K562 (cell line): Measurements from ENCODE around the gene MBD2. TPM values are rescaled to one million over a fixed set of nuclear protein-coding genes. Genes with fewer than 3 reads are reported as not detected.

Experiments used
- ATAC-seq: fragments of 200-7000 bp; cut with Tn5 transposase; 3 replicates; pipeline ENCODE4 v1.9.1; 2020; ENCODE audit warnings: moderate library complexity
- Bru-seq: library from RNA; stranded (reverse); fragments of 400-500 nt; gene quantifications from one replicate; lab custom pipeline; 2021; lab: Mats Ljungman, UMichigan
- BruChase-seq, 2 experiments: library from RNA; stranded (reverse); fragments of 400-500 nt; gene quantifications; one replicate each; lab custom pipeline; 2021; lab: Mats Ljungman, UMichigan
- BruUV-seq: library from RNA; stranded (reverse); fragments of 400-500 nt; replicated peaks from 2 replicates; lab custom pipeline; 2021; lab: Mats Ljungman, UMichigan
- CTCF ChIA-PET: fragments of 300-600 bp; formaldehyde crosslinking; extraction: SDS; loops from one replicate; lab custom pipeline; 2021; ENCODE audit warnings: low intra/inter-chr PET ratio; lab: Yijun Ruan, JAX
- POLR2A ChIA-PET: fragments of 300-600, 350-650 bp; sonication (Branson Sonifier 250); formaldehyde crosslinking; extraction: SDS; loops from one replicate; lab custom pipeline; 2021; ENCODE audit warnings: antibody characterized with exemption, inconsistent platforms; lab: Yijun Ruan, JAX
- DNase-seq, 4 experiments: peaks; one replicate each; pipeline versions ENCODE4 v3.0.0 to v3.0.0-alpha.2; 2011 to 2018; ENCODE audit warnings: low spot score in 3 of 4, mixed read lengths in 3 of 4; ENCODE audit errors: extremely low read depth in 1 of 4
- FAIRE-seq: peaks from 2 replicates; lab custom pipeline; 2011; peaks lifted over from hg19 to GRCh38; lab: Jason Lieb, UNC
- H2AFZ ChIP-seq: 2 replicates; pipeline ENCODE4 v1.6.0; 2011; ENCODE audit warnings: low read depth, low read length, control low read depth, inconsistent platforms
- H3K27ac ChIP-seq: fragments of 200-600 bp; 3 replicates; pipeline ENCODE4 v1.8.0; 2011; ENCODE audit warnings: low read depth, mild to moderate bottlenecking, control low read depth, inconsistent platforms, low read length, moderate library complexity, mixed read lengths; ENCODE audit errors: extremely low read depth
- H3K27me3 ChIP-seq, 2 experiments: fragments of 300-600 bp in 1 of 2; 2 replicates in 1 of 2; 3 replicates in 1 of 2; pipeline versions ENCODE4 v1.6.0 to v1.8.0; 2011; ENCODE audit warnings: inconsistent platforms in 2 of 2, low read length in 2 of 2, mild to moderate bottlenecking in 1 of 2, mixed read lengths in 1 of 2, moderate library complexity in 1 of 2; ENCODE audit not compliant: control insufficient read depth in 2 of 2, insufficient read depth in 2 of 2
- H3K36me3 ChIP-seq: fragments of 300-600 bp; 3 replicates; pipeline ENCODE4 v1.8.0; 2011; ENCODE audit warnings: mild to moderate bottlenecking, low read length, inconsistent platforms; ENCODE audit not compliant: control insufficient read depth, insufficient read depth
- H3K4me1 ChIP-seq, 2 experiments: fragments of 200-600 bp in 1 of 2; replicated peaks in 1 of 2; 2 replicates in 1 of 2; 3 replicates in 1 of 2; pipeline versions ENCODE4 v1.5.1 to v1.8.0; 2011; ENCODE audit warnings: inconsistent platforms in 2 of 2, low read length in 2 of 2, mild to moderate bottlenecking in 1 of 2, mixed read lengths in 1 of 2, moderate library complexity in 1 of 2; ENCODE audit not compliant: control insufficient read depth in 2 of 2, insufficient read depth in 2 of 2
- H3K4me2 ChIP-seq: 2 replicates; pipeline ENCODE4 v1.6.1; 2011; ENCODE audit warnings: low read length, control low read depth, inconsistent platforms, mixed read lengths; ENCODE audit not compliant: insufficient read depth
- H3K4me3 ChIP-seq: fragments of 200-600 bp; sonication (generic), shearing (Covaris generic); 2 replicates; pipeline ENCODE4 v1.5.1; 2016; ENCODE audit warnings: control low read depth, inconsistent platforms
- H3K79me2 ChIP-seq: fragments of 200-600 bp; 3 replicates; pipeline ENCODE4 v1.8.0; 2011; ENCODE audit warnings: low read length, inconsistent platforms; ENCODE audit not compliant: control insufficient read depth, insufficient read depth
- H3K9ac ChIP-seq, 2 experiments: 2 replicates each; pipeline versions ENCODE4 v1.6.0 to v1.6.1; 2011; ENCODE audit warnings: low read depth in 2 of 2, low read length in 2 of 2, control low read depth in 1 of 2, inconsistent platforms in 1 of 2, mild to moderate bottlenecking in 1 of 2, mixed read lengths in 1 of 2; ENCODE audit not compliant: insufficient read depth in 1 of 2
- H3K9me1 ChIP-seq: one replicate; pipeline ENCODE4 v1.6.0; 2011; ENCODE audit warnings: inconsistent platforms, mild to moderate bottlenecking, low read length, moderate library complexity; ENCODE audit not compliant: control insufficient read depth, insufficient read depth
- H3K9me3 ChIP-seq: replicated peaks from 2 replicates; pipeline ENCODE4 v1.5.1; 2011; ENCODE audit warnings: low read depth, low read length, inconsistent platforms; ENCODE audit not compliant: control insufficient read depth, insufficient read depth
- H4K20me1 ChIP-seq: replicated peaks from 2 replicates; pipeline ENCODE4 v1.6.1; 2011; ENCODE audit warnings: low read length, inconsistent platforms, mixed read lengths; ENCODE audit not compliant: control insufficient read depth, insufficient read depth
- CREM ChIP-seq: IDR thresholded peaks from 2 replicates; pipeline ENCODE4 v1.6.1; 2014; ENCODE audit warnings: antibody characterized with exemption, low read depth
- CXXC5 ChIP-seq: fragments of 250-450 bp; sonication (Bioruptor Pico); IDR thresholded peaks from 2 replicates; pipeline ENCODE4 v1.8.0; 2022; ENCODE audit warnings: inconsistent platforms, mild to moderate bottlenecking, moderate library complexity
- ETS2 ChIP-seq: IDR thresholded peaks from 2 replicates; pipeline ENCODE4 v1.6.1; 2016; ENCODE audit warnings: borderline replicate concordance, missing genetic modification characterization, mild to moderate bottlenecking, moderate library complexity, missing compliant biosample characterization; ENCODE audit not compliant: poor library complexity, severe bottlenecking
- KDM4B ChIP-seq, 2 experiments: fragments of 450-650 bp in 1 of 2; sonication (generic) in 1 of 2; IDR thresholded peaks; 2 replicates each; pipeline ENCODE4 v1.6.1; 2016 to 2017; ENCODE audit warnings: borderline replicate concordance in 2 of 2, antibody characterized with exemption in 1 of 2, low read depth in 1 of 2, mild to moderate bottlenecking in 1 of 2
- MBD1 ChIP-seq: fragments of 250-450 bp; sonication (Bioruptor Pico); IDR thresholded peaks from 2 replicates; pipeline ENCODE4 v1.8.0; 2022; ENCODE audit warnings: inconsistent platforms
- RBM14 ChIP-seq: fragments of 200-400 bp; formaldehyde crosslinking; IDR thresholded peaks from 2 replicates; pipeline ENCODE4 v1.6.1; 2018; ENCODE audit warnings: low read depth, mild to moderate bottlenecking, low read length, moderate library complexity, borderline replicate concordance; ENCODE audit not compliant: insufficient read depth
- RCOR1 ChIP-seq, 2 experiments: IDR thresholded peaks; 2 replicates each; pipeline ENCODE4 v1.6.1; 2012; ENCODE audit warnings: low read depth in 2 of 2, low read length in 2 of 2, borderline replicate concordance in 1 of 2, improper control_type of control experiment in 1 of 2
- YY1 ChIP-seq, 3 experiments: IDR thresholded peaks; 2 replicates each; pipeline ENCODE4 v1.6.1; 2011; ENCODE audit warnings: low read length in 2 of 3, mild to moderate bottlenecking in 2 of 3, moderate library complexity in 2 of 3, borderline replicate concordance in 1 of 3, control low read depth in 1 of 3, low read depth in 1 of 3; ENCODE audit not compliant: insufficient read depth in 3 of 3, insufficient replicate concordance in 2 of 3, control insufficient read depth in 1 of 3, insufficient read length in 1 of 3; ENCODE audit errors: extremely low read depth in 1 of 3
- WGBS: fragments of 100-300 bp; shearing (Covaris generic); methylation state at CpG from one replicate; pipeline ENCODE4 v1.1.6; 2016; ENCODE audit warnings: low coverage, mixed read lengths; ENCODE audit not compliant: insufficient coverage; ENCODE audit errors: missing lambda C conversion rate; 5-methylcytosine and 5-hydroxymethylcytosine counted together
- in situ Hi-C: fragments of 300-500 bp; cut with MboI; formaldehyde crosslinking; loops from 4 replicates; pipeline ENCODE4 v1.15.0; 2018; ENCODE audit warnings: inconsistent platforms, mixed read lengths
- intact Hi-C: fragments of 100-400 bp; cut with micrococcal nuclease; formaldehyde crosslinking; loops from 2 replicates; pipeline ENCODE4 v1.14.2; 2022
- long read RNA-seq, 3 experiments: library from polyadenylated mRNA in 2 of 3; library from RNA in 1 of 3; unstranded in 2 of 3; stranded (forward) in 1 of 3; transcript quantifications; one replicate each; pipeline ENCODE4 v2.0.0, GENCODE V29; 2019 to 2022
- polyA minus RNA-seq, 3 experiments: library from RNA; depleted of rRNA, polyadenylated mRNA; stranded (reverse); fragments of >200 nt; gene quantifications; 2 replicates each; pipeline ENCODE4 v1.2.3, GENCODE V29; 2011
- polyA plus RNA-seq, 8 experiments: library from polyadenylated mRNA; depleted of rRNA in 4 of 8; stranded (reverse) in 5 of 8; unstranded in 3 of 8; fragments of >200 nt; fragmentation: Nextera tagmentation in 2 of 8; fragmentation: Illumina TruSeq in 1 of 8; extraction: Ambion mirVana in 2 of 8; extraction: Trizol in 1 of 8; gene quantifications; 2 replicates each; pipeline versions ENCODE4 v1.2.1 to v1.2.3, GENCODE V29; 2011 to 2014; ENCODE audit warnings: inconsistent platforms in 1 of 8, missing spikeins in 1 of 8
- total RNA-seq, 7 experiments: library from RNA; depleted of rRNA in 6 of 7; stranded (reverse); fragments of >200 nt in 6 of 7; fragmentation: Illumina TruSeq in 2 of 7; extraction: Trizol in 2 of 7; gene quantifications; 2 replicates each; pipeline versions ENCODE4 v1.2.1 to v1.2.3, GENCODE V29; 2011 to 2021; ENCODE audit warnings: low replicate concordance in 1 of 7
- TF ChIP-seq, protein P1 (sequence below): fragments of 450-650 bp; conservative IDR thresholded peaks from 2 replicates; pipeline ENCODE4 v1.6.1; 2016; ENCODE audit warnings: missing genetic modification characterization, low read depth, mild to moderate bottlenecking, missing compliant biosample characterization, moderate library complexity

MBD2 gene, protein sequence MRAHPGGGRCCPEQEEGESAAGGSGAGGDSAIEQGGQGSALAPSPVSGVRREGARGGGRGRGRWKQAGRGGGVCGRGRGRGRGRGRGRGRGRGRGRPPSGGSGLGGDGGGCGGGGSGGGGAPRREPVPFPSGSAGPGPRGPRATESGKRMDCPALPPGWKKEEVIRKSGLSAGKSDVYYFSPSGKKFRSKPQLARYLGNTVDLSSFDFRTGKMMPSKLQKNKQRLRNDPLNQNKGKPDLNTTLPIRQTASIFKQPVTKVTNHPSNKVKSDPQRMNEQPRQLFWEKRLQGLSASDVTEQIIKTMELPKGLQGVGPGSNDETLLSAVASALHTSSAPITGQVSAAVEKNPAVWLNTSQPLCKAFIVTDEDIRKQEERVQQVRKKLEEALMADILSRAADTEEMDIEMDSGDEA
- 7.9 and 16.1 TPM in 2 replicates for total RNA-seq (2011; cell fraction: chromatin; rRNA removed; ENCODE audit: low replicate concordance)
- total RNA-seq (2011; cell fraction: nucleolus; rRNA removed), result 5.3 and 5.5 TPM in 2 replicates
- 12.7 and 25.0 TPM in 2 replicates for total RNA-seq (2011; cell fraction: nucleoplasm; rRNA removed)
- total RNA-seq (2014; rRNA removed) (9.1 and 10.5 TPM in 2 replicates), total RNA-seq (2014; rRNA removed; fragmentation: Illumina TruSeq; extraction: Trizol) (30.0 and 30.8 TPM in 2 replicates), total RNA-seq (2015; rRNA removed; fragmentation: Illumina TruSeq; extraction: Trizol) (13.4 and 13.9 TPM in 2 replicates), total RNA-seq (2021) (38.6 and 40.2 TPM in 2 replicates), polyA plus RNA-seq (2011; rRNA removed) (23.9 and 31.0 TPM in 2 replicates), polyA plus RNA-seq (2014; fragmentation: Illumina TruSeq; extraction: Trizol) (16.2 and 21.7 TPM in 2 replicates), polyA plus RNA-seq (2014; fragmentation: Nextera tagmentation; extraction: Ambion mirVana) (1 to 10 TPM; 4.4 to 5.0 TPM), polyA plus RNA-seq (2014; rRNA removed) (10.3 and 13.7 TPM in 2 replicates), polyA minus RNA-seq (2011; rRNA and poly(A)+ RNA removed) (11.1 and 17.0 TPM in 2 replicates), Bru-seq, nascent RNA (percentile 73 among the genes with signal in this experiment), BruChase-seq, experiment 1, labeled RNA remaining after a 2-hour chase (percentile 76 among the genes with signal in this experiment), BruChase-seq, experiment 2, labeled RNA remaining after a 6-hour chase (percentile 74 among the genes with signal in this experiment)
- 2.9 and 5.7 TPM in 2 replicates for polyA plus RNA-seq (2011; cell fraction: cytosol; rRNA removed)
- polyA plus RNA-seq (2011; cell fraction: nucleus; rRNA removed), result 18.0 and 18.7 TPM in 2 replicates
- polyA plus RNA-seq (2012), result 10.8 and 18.3 TPM in 2 replicates
- polyA minus RNA-seq (2011; cell fraction: cytosol; rRNA and poly(A)+ RNA removed), result 23.2 and 32.7 TPM in 2 replicates
- polyA minus RNA-seq (2011; cell fraction: nucleus; rRNA and poly(A)+ RNA removed), result 3.5 and 6.3 TPM in 2 replicates
- long read RNA-seq, experiment 1, full-length matches to known transcripts, result 118 of 127 reads
- long read RNA-seq, experiment 1, partial matches to known transcripts, result 1 of 127 reads
- long read RNA-seq, experiment 1, other reads (novel, unspliced or antisense), result 8 of 127 reads
- long read RNA-seq, experiment 2, full-length matches to known transcripts, result 23 of 38 reads
- long read RNA-seq, experiment 2, partial matches to known transcripts, result 0 of 38 reads
- long read RNA-seq, experiment 2, other reads (novel, unspliced or antisense), result 15 of 38 reads
- long read RNA-seq, experiment 3, partial matches to known transcripts, result 3 of 3 reads
- long read RNA-seq, experiment 3, other reads (novel, unspliced or antisense), result 0 of 3 reads

DNA sequence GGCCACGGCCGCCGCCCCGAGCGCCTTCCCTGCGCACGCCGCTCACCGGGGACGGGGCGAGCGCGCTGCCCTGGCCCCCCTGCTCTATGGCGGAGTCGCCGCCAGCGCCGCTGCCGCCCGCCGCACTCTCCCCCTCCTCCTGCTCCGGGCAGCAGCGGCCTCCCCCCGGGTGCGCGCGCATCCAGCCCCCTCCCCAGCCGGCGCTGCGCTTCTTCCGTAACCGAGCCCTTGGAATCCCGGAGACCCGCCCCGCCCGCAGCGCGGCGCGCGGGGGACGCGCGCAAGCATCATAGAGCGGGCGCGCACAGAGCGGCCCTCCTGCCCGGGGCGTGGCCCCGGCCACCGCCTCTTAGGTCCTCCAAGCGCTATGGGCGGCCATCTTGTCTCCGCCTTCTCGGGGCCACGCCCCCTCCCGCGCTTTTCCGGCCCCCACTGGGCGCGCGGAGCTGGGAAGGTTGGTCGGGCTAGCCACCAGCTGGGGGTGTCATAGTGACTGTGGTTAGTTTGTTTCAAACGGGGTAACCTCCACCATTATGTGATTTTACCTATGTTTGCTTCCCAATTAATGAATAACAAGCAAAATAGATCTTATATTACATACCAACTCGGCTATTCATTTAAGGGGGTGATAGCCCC lies at the start of gene MBD2:
Gene MBD2, minus strand, starts transcription at position 291 of the 636 bp plus-strand sequence. Its CDS starts 110 bp downstream, at position 181.
- no TSS peak for BruUV-seq
- H3K36me3 ChIP-seq, result no peaks in the 10 kb centered on the region
- CTCF ChIA-PET, result interaction anchor here (0.7 kb wide), 1 partner anchor 45 kb away, joined by 3 read pairs; no protein-coding TSS in a partner anchor
- FAIRE-seq, result peak; percentile 91
- 0% methylated on average over 16 of the region's 66 CpGs for WGBS
- peak within 1 kb of the TSS; percentile 56 for H3K4me3 ChIP-seq
- H3K79me2 ChIP-seq, result peaks cover 42% of the 10 kb centered on the region
- peak within 1 kb of the TSS; percentile 51 to 87 for H3K9ac ChIP-seq
- H3K27me3 ChIP-seq, result no peaks in the 10 kb centered on the region
- ATAC-seq, result peak; percentile 99
- no peaks in the 10 kb centered on the region for H3K9me1 ChIP-seq
- H4K20me1 ChIP-seq, result no peaks in the 10 kb centered on the region
- H3K9me3 ChIP-seq, result no peaks in the 10 kb centered on the region
- in situ Hi-C loops, result no loop called here
- peak within 1 kb of the TSS; percentile 87 for H3K4me2 ChIP-seq
- peaks cover 0 to 1% of the 10 kb centered on the region in 2 experiments; a peak in 3 of 5 replicates for H3K4me1 ChIP-seq
- peak within 1 kb of the TSS; percentile 94 for H2AFZ ChIP-seq
- intact Hi-C loops, result loop anchor here (1.0 kb wide), 1 partner anchor 45 kb away; the partner anchor contains the start of gene POLI
- DNase-seq, result peak; percentile 86 to 96 (median 90)
- peak within 1 kb of the TSS; percentile 61 for H3K27ac ChIP-seq
- POLR2A ChIA-PET, result interaction anchor here (0.6 to 0.9 kb wide), 4 partner anchors 10 to 18 kb away, joined by 3 to 5 read pairs (median 4); no protein-coding TSS in a partner anchor
- TF ChIP-seq CREM, result peak; percentile 77
- TF ChIP-seq, protein P1, sequence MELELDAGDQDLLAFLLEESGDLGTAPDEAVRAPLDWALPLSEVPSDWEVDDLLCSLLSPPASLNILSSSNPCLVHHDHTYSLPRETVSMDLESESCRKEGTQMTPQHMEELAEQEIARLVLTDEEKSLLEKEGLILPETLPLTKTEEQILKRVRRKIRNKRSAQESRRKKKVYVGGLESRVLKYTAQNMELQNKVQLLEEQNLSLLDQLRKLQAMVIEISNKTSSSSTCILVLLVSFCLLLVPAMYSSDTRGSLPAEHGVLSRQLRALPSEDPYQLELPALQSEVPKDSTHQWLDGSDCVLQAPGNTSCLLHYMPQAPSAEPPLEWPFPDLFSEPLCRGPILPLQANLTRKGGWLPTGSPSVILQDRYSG, result no peak
- peak; percentile 76 for TF ChIP-seq CXXC5 (CRISPR knock-in tag)
- no peak for TF ChIP-seq RBM14
- peak in 1 of 2 experiments; percentile 58; a peak in 1 of 4 replicates for TF ChIP-seq KDM4B (IDR thresholded peaks at IDR 0.05; ENCODE audit: borderline replicate concordance in 2 of 2, low read depth in 1 of 2)
- peak; percentile 73 to 96 (median 93) for TF ChIP-seq YY1 (IDR thresholded peaks at IDR 0.05; ENCODE audit: borderline replicate concordance in 1 of 3, control insufficient read depth in 1 of 3, extremely low read depth in 1 of 3, insufficient read depth in 3 of 3, insufficient read length in 1 of 3, insufficient replicate concordance in 2 of 3, low read depth in 1 of 3, low read length in 2 of 3)
- TF ChIP-seq MBD1, result no peak
- no peak for TF ChIP-seq ETS2 (tag)
- TF ChIP-seq RCOR1 (IDR thresholded peaks at IDR 0.05; ENCODE audit: borderline replicate concordance in 1 of 2, low read depth in 2 of 2, low read length in 2 of 2), result peak in 1 of 2 experiments; percentile 19; a peak in 1 of 4 replicates
